OCI-LY1 (cell line): ENCODE measurements around the gene CNRIP1.

ENCODE experiments used
- CTCF ChIP-seq: fragments of 200-600 bp; sonication (generic), shearing (Covaris generic); IDR thresholded peaks from 2 replicates; pipeline ENCODE4 v1.5.1; 2017; ENCODE audit warnings: mild to moderate bottlenecking, antibody characterized with exemption, low read length, moderate library complexity, mixed read lengths
- EZH2 ChIP-seq: fragments of 200-600 bp; sonication (generic), shearing (Covaris generic); IDR thresholded peaks from 2 replicates; pipeline ENCODE4 v1.8.0; 2017; ENCODE audit warnings: borderline replicate concordance, mixed run types, mild to moderate bottlenecking, antibody characterized with exemption, low read length, moderate library complexity, mixed read lengths

GRCh38 chr2:68311033-68311432 is 8.7 kb downstream of the CNRIP1 start:
- no peak for TF ChIP-seq CTCF
- no peak for TF ChIP-seq EZH2
